ENCODE measurements around the gene NEK7. TPM values are rescaled to one million over a fixed set of nuclear protein-coding genes. Genes with fewer than 3 reads are reported as not detected.

The NEK7 gene
- total RNA-seq, 1 donor: 376 TPM

DNA sequence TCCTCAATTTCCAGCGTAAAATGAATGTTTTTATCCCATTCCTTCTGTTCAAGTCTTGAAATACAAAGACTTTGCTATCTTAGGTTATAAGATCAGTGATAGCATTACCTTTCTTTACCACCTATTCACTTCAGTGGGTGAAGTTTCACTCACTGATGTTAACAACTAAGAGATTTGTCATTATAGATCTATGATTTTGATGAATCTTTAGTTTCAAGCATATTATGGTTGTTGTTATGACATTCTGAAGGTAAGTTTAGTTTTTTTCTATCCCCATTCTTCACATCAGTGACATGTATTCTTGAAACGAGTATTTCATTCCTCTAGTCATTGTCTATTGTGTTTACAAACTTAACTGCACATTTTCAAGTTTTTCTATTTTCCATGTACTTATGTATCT is 201.1 kb downstream of the NEK7 start:
- no peaks in the 10 kb centered on the region for H3K36me3 ChIP-seq (ENCODE audit: insufficient read depth, low read length)
- H3K9me3 ChIP-seq (ENCODE audit: low read depth, low read length): no peaks in the 10 kb centered on the region
- no peak overlapping the region for H3K4me3 ChIP-seq (ENCODE audit: insufficient read depth, low read length)
- no peaks in the 10 kb centered on the region for H3K4me1 ChIP-seq (ENCODE audit: insufficient read depth, low read length)
- TF ChIP-seq, protein P1, sequence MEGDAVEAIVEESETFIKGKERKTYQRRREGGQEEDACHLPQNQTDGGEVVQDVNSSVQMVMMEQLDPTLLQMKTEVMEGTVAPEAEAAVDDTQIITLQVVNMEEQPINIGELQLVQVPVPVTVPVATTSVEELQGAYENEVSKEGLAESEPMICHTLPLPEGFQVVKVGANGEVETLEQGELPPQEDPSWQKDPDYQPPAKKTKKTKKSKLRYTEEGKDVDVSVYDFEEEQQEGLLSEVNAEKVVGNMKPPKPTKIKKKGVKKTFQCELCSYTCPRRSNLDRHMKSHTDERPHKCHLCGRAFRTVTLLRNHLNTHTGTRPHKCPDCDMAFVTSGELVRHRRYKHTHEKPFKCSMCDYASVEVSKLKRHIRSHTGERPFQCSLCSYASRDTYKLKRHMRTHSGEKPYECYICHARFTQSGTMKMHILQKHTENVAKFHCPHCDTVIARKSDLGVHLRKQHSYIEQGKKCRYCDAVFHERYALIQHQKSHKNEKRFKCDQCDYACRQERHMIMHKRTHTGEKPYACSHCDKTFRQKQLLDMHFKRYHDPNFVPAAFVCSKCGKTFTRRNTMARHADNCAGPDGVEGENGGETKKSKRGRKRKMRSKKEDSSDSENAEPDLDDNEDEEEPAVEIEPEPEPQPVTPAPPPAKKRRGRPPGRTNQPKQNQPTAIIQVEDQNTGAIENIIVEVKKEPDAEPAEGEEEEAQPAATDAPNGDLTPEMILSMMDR (IDR thresholded peaks at IDR 0.05; ENCODE audit: extremely low read depth, low read depth, low read length): no peak
- no peak overlapping the region for H3K27ac ChIP-seq (ENCODE audit: low read depth, low read length)
- H2AFZ ChIP-seq (ENCODE audit: low read length): peak overlapping the region; percentile 45
- no peaks in the 10 kb centered on the region for H3K27me3 ChIP-seq (ENCODE audit: insufficient read depth, low read length)
- no peak for DNase-seq (ENCODE audit: insufficient read length, low spot score, missing footprints)
- no peak overlapping the region for H3K4me2 ChIP-seq (ENCODE audit: insufficient read depth, low read length)
- H3K79me2 ChIP-seq (ENCODE audit: insufficient read depth, low read length): no peaks in the 10 kb centered on the region
- H4K20me1 ChIP-seq (ENCODE audit: insufficient read depth, low read length): no peaks in the 10 kb centered on the region

DNA sequence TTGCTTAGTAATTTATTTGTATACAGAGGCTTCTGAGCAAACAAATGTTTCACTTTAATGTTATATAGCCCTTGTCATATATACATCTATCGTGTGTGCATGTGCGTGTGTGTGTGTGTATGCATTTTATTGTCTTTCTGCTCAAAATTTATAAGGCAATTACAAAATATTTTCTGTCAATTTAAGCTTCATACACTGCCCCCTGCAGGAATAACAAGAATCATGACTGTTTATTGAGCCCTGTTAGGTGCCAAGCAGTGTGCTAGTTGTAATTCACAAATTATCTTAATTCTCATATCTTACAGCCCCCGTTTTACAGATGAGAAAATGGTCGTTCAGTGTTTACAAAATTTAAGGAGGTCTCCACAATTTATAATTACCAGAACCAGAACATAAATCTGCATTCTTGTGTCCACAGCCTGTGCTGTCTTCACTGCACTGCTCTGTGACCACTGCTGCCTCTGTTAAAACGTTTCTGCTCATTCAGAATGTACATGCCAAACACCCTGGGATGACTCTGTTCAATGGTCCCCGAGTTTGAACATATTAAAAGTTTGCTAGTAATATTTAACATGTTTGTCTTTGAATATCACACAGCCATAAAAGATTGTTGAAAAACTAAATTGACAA is 202.3 kb downstream of the NEK7 start:
- no peak overlapping the region for H3K27ac ChIP-seq (ENCODE audit: low read depth, low read length)
- DNase-seq (ENCODE audit: insufficient read length, low spot score, missing footprints): no peak
- H3K9me3 ChIP-seq (ENCODE audit: low read depth, low read length): no peaks in the 10 kb centered on the region
- H3K4me3 ChIP-seq (ENCODE audit: insufficient read depth, low read length): no peak overlapping the region
- H3K79me2 ChIP-seq (ENCODE audit: insufficient read depth, low read length): no peaks in the 10 kb centered on the region
- TF ChIP-seq, protein P1 (IDR thresholded peaks at IDR 0.05; ENCODE audit: extremely low read depth, low read depth, low read length): peak; percentile 49
- H3K4me1 ChIP-seq (ENCODE audit: insufficient read depth, low read length): no peaks in the 10 kb centered on the region
- no peak overlapping the region for H3K4me2 ChIP-seq (ENCODE audit: insufficient read depth, low read length)
- no peaks in the 10 kb centered on the region for H3K27me3 ChIP-seq (ENCODE audit: insufficient read depth, low read length)
- H4K20me1 ChIP-seq (ENCODE audit: insufficient read depth, low read length): no peaks in the 10 kb centered on the region
- H3K36me3 ChIP-seq (ENCODE audit: insufficient read depth, low read length): no peaks in the 10 kb centered on the region
- H2AFZ ChIP-seq (ENCODE audit: low read length): peak overlapping the region; percentile 40

DNA sequence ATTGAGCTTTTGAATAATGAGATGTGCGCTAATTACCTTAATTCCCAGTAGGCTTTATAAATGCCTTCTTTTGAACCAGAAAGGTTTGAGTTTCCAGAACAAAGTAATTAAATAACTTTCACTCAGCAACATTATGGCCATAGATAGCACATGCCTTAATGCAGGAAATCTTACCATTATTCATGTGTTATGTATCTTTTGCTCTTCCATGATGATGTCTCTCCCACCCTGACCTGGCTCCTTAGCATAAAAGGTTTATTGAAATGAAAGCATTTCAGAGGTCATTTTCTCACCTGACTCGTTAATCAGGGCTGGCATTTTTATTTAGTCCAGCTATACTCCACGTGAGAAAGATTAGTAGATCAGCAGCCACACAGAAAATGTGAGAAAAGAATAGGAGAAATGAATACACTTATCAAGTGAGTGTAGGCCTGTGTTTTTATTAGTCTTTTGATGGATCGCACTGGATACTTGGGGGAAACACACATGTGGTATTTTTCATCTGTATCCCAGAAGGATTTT is 203.5 kb downstream of the NEK7 start:
- no peaks in the 10 kb centered on the region for H3K36me3 ChIP-seq (ENCODE audit: insufficient read depth, low read length)
- H3K79me2 ChIP-seq (ENCODE audit: insufficient read depth, low read length): no peaks in the 10 kb centered on the region
- no peaks in the 10 kb centered on the region for H3K27me3 ChIP-seq (ENCODE audit: insufficient read depth, low read length)
- DNase-seq (ENCODE audit: insufficient read length, low spot score, missing footprints): no peak
- H3K4me1 ChIP-seq (ENCODE audit: insufficient read depth, low read length): no peaks in the 10 kb centered on the region
- H2AFZ ChIP-seq (ENCODE audit: low read length): peak overlapping the region; percentile 14
- H3K27ac ChIP-seq (ENCODE audit: low read depth, low read length): no peak overlapping the region
- no peaks in the 10 kb centered on the region for H3K9me3 ChIP-seq (ENCODE audit: low read depth, low read length)
- no peak overlapping the region for H3K4me3 ChIP-seq (ENCODE audit: insufficient read depth, low read length)
- H3K4me2 ChIP-seq (ENCODE audit: insufficient read depth, low read length): no peak overlapping the region
- TF ChIP-seq, protein P1 (IDR thresholded peaks at IDR 0.05; ENCODE audit: extremely low read depth, low read depth, low read length): no peak
- H4K20me1 ChIP-seq (ENCODE audit: insufficient read depth, low read length): no peaks in the 10 kb centered on the region

DNA sequence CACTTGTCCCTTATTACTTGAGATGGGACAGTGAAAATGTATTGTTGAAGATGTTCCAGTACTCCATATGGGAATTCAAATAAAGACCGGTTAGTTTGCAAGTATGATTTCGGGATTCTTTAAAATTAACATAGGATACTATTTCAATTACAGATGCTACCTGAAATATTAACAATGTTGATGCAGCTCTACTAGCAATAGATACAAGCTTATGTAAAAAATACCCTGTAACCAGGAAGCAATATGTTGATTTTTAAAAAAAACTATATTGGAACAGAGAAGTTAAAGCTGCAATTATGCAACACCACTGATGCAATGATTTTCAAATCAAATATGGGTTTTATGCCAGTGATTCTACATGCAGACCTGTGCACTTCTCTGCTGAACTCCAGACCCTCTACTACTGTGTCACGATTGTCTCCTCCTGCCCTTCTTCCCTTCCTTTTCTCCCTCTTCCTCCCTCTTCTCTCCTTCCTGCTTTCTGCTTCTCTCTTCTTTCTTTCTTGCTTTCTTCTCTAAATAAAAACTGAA is 204.5 kb downstream of the NEK7 start:
- TF ChIP-seq, protein P1 (IDR thresholded peaks at IDR 0.05; ENCODE audit: extremely low read depth, low read depth, low read length): no peak
- Histone ChIP-seq H3K9me3 (ENCODE audit: low read depth, low read length) (no peaks in the 10 kb centered on the region), H3K36me3 (ENCODE audit: insufficient read depth, low read length) (no peaks in the 10 kb centered on the region), H2AFZ (ENCODE audit: low read length) (no peak overlapping the region), H3K4me1 (ENCODE audit: insufficient read depth, low read length) (no peaks in the 10 kb centered on the region), H3K27ac (ENCODE audit: low read depth, low read length) (no peak overlapping the region), H3K4me2 (ENCODE audit: insufficient read depth, low read length) (no peak overlapping the region), H3K79me2 (ENCODE audit: insufficient read depth, low read length) (no peaks in the 10 kb centered on the region), H4K20me1 (ENCODE audit: insufficient read depth, low read length) (no peaks in the 10 kb centered on the region), H3K4me3 (ENCODE audit: insufficient read depth, low read length) (no peak overlapping the region), H3K27me3 (ENCODE audit: insufficient read depth, low read length) (no peaks in the 10 kb centered on the region)
- no peak for DNase-seq (ENCODE audit: insufficient read length, low spot score, missing footprints)
